GM21360 (cell line): ENCODE measurements around the gene TBR1.

Source experiments
- ATAC-seq: cut with Tn5 transposase; IDR thresholded peaks from one replicate; pipeline ENCODE4 v1.9.1; 2021; ENCODE audit warnings: mild to moderate bottlenecking, moderate library complexity; ENCODE audit not compliant: unreplicated experiment

The TBR1 gene

DNA sequence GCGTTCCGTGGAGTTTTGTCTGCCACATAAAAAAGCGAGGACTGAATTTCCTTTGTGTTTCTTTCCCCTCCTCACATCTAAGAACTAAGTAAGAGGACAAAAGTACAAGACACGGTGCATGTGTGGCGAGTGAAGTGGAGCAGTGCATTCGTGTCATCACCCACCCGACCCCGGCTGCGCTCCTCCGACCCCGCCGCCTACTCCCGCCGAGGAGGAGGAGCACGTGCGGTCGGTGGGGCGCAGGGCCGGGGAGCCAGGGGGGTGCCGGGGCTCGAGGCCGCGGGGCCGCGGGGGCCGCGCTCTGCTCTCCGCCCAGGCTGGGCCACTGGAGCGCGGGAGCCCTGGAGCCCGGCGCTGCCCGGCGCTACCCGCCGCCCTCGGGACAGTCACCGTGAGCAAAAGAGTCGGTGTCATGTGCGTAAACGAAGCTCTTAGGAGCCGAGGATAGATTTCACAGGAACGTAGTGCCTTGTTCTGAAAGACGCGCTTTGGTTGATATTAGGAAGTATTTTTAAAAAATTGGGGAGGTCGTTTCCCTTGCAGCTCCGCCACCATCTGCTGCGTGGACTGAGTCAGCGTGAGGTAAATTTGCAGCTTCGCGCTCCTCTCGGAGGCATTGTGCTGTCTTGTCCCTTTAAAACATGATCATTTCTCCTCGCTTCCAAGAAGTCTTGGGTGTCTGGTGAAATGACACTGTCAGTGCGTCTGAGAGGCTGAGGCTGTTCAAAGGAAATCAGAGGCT lies 11.0 kb downstream of the TBR1 start:
- no peak for ATAC-seq

DNA sequence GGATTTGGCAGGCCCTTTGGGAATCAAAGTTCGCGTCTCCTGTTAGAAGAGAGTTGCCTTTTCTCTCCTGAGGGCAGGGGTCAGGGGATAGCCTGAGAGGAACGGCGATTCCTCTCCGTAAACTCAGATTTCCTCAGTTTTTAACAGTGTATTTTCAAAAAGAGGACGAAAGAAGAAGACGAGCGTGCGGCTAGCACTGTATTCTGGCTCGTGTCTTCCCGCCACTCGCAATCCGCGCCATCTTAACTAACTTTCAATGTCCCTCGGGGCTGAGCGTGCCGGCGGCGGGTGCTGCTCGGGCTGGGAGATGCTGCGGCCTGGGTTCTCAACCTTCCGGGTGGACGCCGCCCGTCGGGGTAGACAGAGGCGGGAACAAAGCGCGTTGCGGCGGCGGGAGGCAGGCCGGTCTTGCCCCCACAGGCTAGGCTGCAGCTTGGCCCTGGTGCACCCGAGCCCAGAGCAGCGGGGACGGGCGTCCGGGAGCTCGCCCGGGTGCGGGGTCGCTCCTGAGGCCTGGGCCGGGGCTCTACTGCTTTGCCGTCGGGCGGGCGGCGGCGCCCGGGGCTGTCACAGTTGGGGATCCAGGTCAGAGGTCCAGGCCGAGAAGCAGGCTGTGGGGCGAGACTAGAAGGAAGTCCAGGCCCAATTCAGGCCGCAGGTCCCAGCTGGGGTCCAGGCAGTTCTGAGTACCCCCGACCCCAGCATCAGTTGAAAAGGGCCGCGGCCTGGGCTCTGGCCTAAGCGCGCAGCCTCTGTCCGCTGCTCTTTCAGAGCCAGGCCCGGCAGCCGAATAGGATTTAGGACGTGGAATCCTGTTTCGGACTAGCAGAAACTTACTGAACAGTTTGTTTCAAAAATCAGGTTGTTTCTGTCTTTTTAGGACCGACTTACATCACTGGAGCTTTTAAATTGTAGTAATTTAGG lies 11.8 kb downstream of the TBR1 start:
- ATAC-seq: no peak

DNA sequence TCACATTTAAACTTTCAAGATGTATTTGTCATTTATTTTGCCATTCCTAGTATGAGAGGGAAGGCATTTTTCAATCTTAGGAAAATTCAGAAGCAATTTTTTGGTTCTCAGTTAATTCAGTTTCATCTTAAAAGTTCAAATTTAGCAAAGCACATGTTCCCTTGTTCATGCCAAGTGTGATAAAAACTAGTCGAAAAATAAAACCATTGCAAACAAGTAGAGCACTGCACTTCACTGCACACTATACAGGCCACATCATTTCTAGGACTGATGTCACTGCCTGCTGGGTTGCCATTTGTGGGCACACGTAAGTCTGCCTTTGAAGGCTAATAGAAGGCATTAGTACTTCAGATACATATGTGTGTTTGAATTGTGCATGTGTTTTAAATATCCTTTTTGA lies 14.3 kb downstream of the TBR1 start:
- ATAC-seq: no peak

DNA sequence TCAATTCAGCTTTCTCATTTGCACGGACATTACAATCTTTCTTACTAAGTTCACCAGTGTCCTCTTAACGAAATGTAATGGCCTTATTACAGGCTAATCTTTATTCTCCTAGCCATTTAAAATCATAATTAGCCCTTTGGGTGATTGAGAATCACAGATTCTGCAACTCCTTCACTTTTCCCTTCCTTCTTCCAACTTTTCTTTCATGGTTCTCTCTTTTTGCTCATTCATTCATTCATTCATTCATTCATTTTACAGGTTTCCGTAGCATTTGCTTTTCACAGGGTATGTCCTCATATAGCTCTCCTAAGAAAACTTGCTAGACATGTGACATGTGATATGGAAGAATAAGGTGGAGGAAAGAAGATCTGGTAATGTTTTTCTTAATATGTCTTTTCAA lies 16.0 kb downstream of the TBR1 start:
- no peak for ATAC-seq

DNA sequence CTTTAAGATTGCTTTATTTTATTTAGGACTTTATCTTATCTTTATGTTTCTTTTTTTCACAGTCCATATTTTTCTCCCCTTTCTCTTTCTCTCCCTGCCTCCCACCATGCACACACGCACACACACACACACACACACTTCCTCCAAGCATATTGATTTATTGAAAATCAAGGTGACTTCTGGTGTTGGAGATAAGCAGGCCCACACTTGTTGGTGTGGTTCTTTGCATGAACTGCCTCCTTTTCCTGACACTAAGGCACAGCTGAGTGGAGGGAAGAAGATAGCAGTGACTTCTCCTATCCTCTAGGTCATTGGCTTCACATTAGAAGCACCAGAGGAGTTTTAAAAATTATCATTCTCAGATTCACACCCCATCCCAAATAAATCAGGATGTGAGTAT lies 18.0 kb downstream of the TBR1 start:
- ATAC-seq: no peak

DNA sequence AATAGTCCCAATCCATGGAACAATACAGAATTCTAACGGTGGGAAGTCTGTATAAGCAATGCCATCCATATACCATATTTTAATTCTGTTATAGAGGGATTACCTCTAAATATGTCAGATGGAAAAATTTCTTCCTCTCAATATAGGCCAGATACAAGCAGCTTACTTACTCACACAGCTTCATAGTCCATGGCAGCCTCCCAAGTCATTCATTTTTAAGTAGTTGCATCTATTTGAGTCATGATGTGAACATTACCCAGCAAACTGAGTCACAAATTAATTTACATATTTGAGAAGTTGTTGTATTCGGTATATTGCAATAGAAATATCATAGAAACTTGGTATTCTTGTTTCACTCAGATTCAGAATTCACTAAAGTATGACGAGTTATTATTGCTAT lies 20.3 kb downstream of the TBR1 start:
- no peak for ATAC-seq

GRCh38 chr2:161438598-161438997 lies 22.5 kb downstream of the TBR1 start:
- no peak for ATAC-seq

DNA sequence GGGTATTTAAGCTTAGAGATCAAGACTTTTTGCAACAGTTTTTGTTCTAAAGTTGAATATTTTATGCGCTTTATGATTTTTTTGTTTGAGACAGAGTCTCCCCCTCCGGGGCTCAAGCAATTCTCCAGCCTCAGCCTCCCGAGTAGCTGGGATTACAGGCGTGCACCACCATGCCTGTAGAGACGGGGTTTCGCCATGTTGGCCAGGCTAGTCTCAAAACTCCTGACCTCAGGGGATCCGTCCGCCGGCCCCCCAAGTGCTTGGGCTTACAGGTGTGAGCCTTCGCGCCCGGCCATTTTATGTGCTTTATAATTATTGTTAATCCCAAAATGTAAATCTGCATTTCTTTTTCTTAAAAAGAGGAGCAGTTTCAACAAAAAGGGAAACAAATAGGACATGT lies 29.0 kb downstream of the TBR1 start:
- ATAC-seq: no peak

- no peak for ATAC-seq
Observed at GRCh38 chr2:161448431-161448830, 32.3 kb downstream of the TBR1 start.

GRCh38 chr2:161471631-161472030 lies 55.5 kb downstream of the TBR1 start:
- no peak for ATAC-seq

GRCh38 chr2:161474920-161475319 lies 58.8 kb downstream of the TBR1 start:
- no peak for ATAC-seq
